MM.1S (cell line): ENCODE data around the gene SLC26A8.
"Not testable (repeated sequence)": the region's sequence is repeated elsewhere in the genome, so short reads cannot be mapped to it uniquely, and the experiment has no call there.

ENCODE experiments used
- DNase-seq: peaks from one replicate; pipeline ENCODE4 v3.0.0-alpha.2; 2015
- H2AFZ ChIP-seq: fragments of 300-600 bp; sonication (generic); 2 replicates; pipeline ENCODE4 v1.6.0; 2016; ENCODE audit warnings: antibody characterized with exemption, low read length
- H3F3A ChIP-seq: fragments of 300-600 bp; sonication (generic); 2 replicates; pipeline ENCODE4 v1.6.1; 2016; ENCODE audit warnings: mild to moderate bottlenecking, antibody characterized with exemption, low read length, moderate library complexity, mixed read lengths; ENCODE audit not compliant: insufficient read depth
- H3K27ac ChIP-seq: fragments of 300-600 bp; sonication (generic); 2 replicates; pipeline ENCODE4 v1.5.1; 2016; ENCODE audit warnings: mild to moderate bottlenecking, low read length
- H3K27me3 ChIP-seq: fragments of 300-600 bp; sonication (generic); replicated peaks from 2 replicates; pipeline ENCODE4 v1.6.0; 2016; ENCODE audit warnings: low read length; ENCODE audit not compliant: insufficient read depth
- H3K36me3 ChIP-seq: fragments of 300-600 bp; sonication (generic); replicated peaks from 2 replicates; pipeline ENCODE4 v1.6.1; 2016; ENCODE audit warnings: mild to moderate bottlenecking, low read length, mixed read lengths; ENCODE audit not compliant: insufficient read depth
- H3K4me1 ChIP-seq: fragments of 300-600 bp; sonication (generic); 2 replicates; pipeline ENCODE4 v1.6.1; 2016; ENCODE audit warnings: low read length, mixed read lengths
- H3K4me2 ChIP-seq: fragments of 300-600 bp; sonication (generic); 2 replicates; pipeline ENCODE4 v1.6.0; 2016; ENCODE audit warnings: low read depth, low read length
- H3K4me3 ChIP-seq: fragments of 300-600 bp; sonication (generic); 2 replicates; pipeline ENCODE4 v1.5.1; 2016; ENCODE audit warnings: low read length, mixed read lengths
- H3K79me2 ChIP-seq: fragments of 300-600 bp; sonication (generic); 2 replicates; pipeline ENCODE4 v1.6.1; 2016; ENCODE audit warnings: mixed run types, low read length, mixed read lengths
- H3K9ac ChIP-seq: fragments of 300-600 bp; sonication (generic); 2 replicates; pipeline ENCODE4 v1.6.1; 2016; ENCODE audit warnings: low read length, mixed read lengths
- H3K9me2 ChIP-seq: fragments of 300-600 bp; sonication (generic); replicated peaks from 2 replicates; pipeline ENCODE4 v1.6.1; 2016; ENCODE audit warnings: mild to moderate bottlenecking, low read length, mixed read lengths; ENCODE audit not compliant: insufficient read depth
- H3K9me3 ChIP-seq: fragments of 300-600 bp; sonication (generic); replicated peaks from 2 replicates; pipeline ENCODE4 v1.6.1; 2016; ENCODE audit warnings: mild to moderate bottlenecking, low read length, mixed read lengths; ENCODE audit not compliant: insufficient read depth
- H4K20me1 ChIP-seq: fragments of 300-600 bp; sonication (generic); 2 replicates; pipeline ENCODE4 v1.6.1; 2016; ENCODE audit warnings: mild to moderate bottlenecking, low read length, moderate library complexity, mixed read lengths; ENCODE audit not compliant: insufficient read depth
- CTCF ChIP-seq: fragments of 300-600 bp; sonication (generic); IDR thresholded peaks from 2 replicates; pipeline ENCODE4 v1.5.1; 2016; ENCODE audit warnings: antibody characterized with exemption, low read length, mixed read lengths
- EZH2 ChIP-seq: fragments of 300-600 bp; sonication (generic); optimal IDR thresholded peaks from 2 replicates; pipeline ENCODE3; 2017; ENCODE audit warnings: low read depth, mild to moderate bottlenecking, antibody characterized with exemption, low read length, mixed read lengths
- EZH2phosphoT487 ChIP-seq: fragments of 300-600 bp; sonication (generic); IDR thresholded peaks from 2 replicates; pipeline ENCODE4 v1.6.1; 2018; ENCODE audit warnings: antibody characterized with exemption, low read length

SLC26A8 gene

GRCh38 chr6:36015666-36016065 lies 8.8 kb downstream of the SLC26A8 start:
- Histone ChIP-seq H3K4me1 (no peaks in the 10 kb centered on the region), H3K9me3 (no peaks in the 10 kb centered on the region), H3K36me3 (no peaks in the 10 kb centered on the region), H3K79me2 (no peaks in the 10 kb centered on the region), H3K4me3 (no peak overlapping the region), H3K9me2 (no peaks in the 10 kb centered on the region), H3K27ac (no peak overlapping the region), H3K9ac (no peak overlapping the region), H4K20me1 (no peaks in the 10 kb centered on the region), H3F3A (no peaks in the 10 kb centered on the region), H3K27me3 (no peaks in the 10 kb centered on the region), H2AFZ (no peak overlapping the region), H3K4me2 (no peak overlapping the region)
- TF ChIP-seq CTCF (no peak), EZH2 (no peak), EZH2phosphoT487 (no peak)
- DNase-seq, result no peak

- no peaks in the 10 kb centered on the region for H3K36me3 ChIP-seq
- no peak for TF ChIP-seq EZH2
- no peak for TF ChIP-seq EZH2phosphoT487
- TF ChIP-seq CTCF, result no peak
- no peaks in the 10 kb centered on the region for H3K9me3 ChIP-seq
- no peak overlapping the region for H2AFZ ChIP-seq
- no peak overlapping the region for H3K27ac ChIP-seq
- DNase-seq, result no peak
- no peaks in the 10 kb centered on the region for H3K4me1 ChIP-seq
- no peaks in the 10 kb centered on the region for H3K27me3 ChIP-seq
- no peak overlapping the region for H3K9ac ChIP-seq
- H3K79me2 ChIP-seq, result no peaks in the 10 kb centered on the region
- H4K20me1 ChIP-seq, result no peaks in the 10 kb centered on the region
- H3K4me2 ChIP-seq, result no peak overlapping the region
- no peaks in the 10 kb centered on the region for H3K9me2 ChIP-seq
- no peaks in the 10 kb centered on the region for H3F3A ChIP-seq
- H3K4me3 ChIP-seq, result no peak overlapping the region
Observed at GRCh38 chr6:36000451-36000850, 24.0 kb downstream of the SLC26A8 start.

- H3K9me3 ChIP-seq, result no peaks in the 10 kb centered on the region
- no peak overlapping the region for H3K27ac ChIP-seq
- H3K79me2 ChIP-seq, result no peaks in the 10 kb centered on the region
- no peaks in the 10 kb centered on the region for H4K20me1 ChIP-seq
- DNase-seq, result no peak
- H3K4me2 ChIP-seq, result no peak overlapping the region
- no peak overlapping the region for H2AFZ ChIP-seq
- H3F3A ChIP-seq, result no peaks in the 10 kb centered on the region
- no peak overlapping the region for H3K9ac ChIP-seq
- TF ChIP-seq CTCF, result no peak
- TF ChIP-seq EZH2, result no peak
- TF ChIP-seq EZH2phosphoT487, result no peak
- H3K4me1 ChIP-seq, result no peaks in the 10 kb centered on the region
- no peak overlapping the region for H3K4me3 ChIP-seq
- no peaks in the 10 kb centered on the region for H3K36me3 ChIP-seq
- H3K27me3 ChIP-seq, result no peaks in the 10 kb centered on the region
- H3K9me2 ChIP-seq, result no peaks in the 10 kb centered on the region
Observed at GRCh38 chr6:35993150-35993549, 31.3 kb downstream of the SLC26A8 start.

- not testable (repeated sequence) for H3K9me3 ChIP-seq, H3K4me3 ChIP-seq, H2AFZ ChIP-seq, H3K27ac ChIP-seq, H3K79me2 ChIP-seq, H3F3A ChIP-seq, H4K20me1 ChIP-seq, H3K36me3 ChIP-seq, H3K27me3 ChIP-seq, H3K9ac ChIP-seq, H3K9me2 ChIP-seq, H3K4me1 ChIP-seq, H3K4me2 ChIP-seq, DNase-seq
Observed at GRCh38 chr6:35988047-35988446, 36.4 kb downstream of the SLC26A8 start.
